Sciatic nerve (tissue), 2 donors: ENCODE results near the gene RHD. TPM values are rescaled to one million over a fixed set of nuclear protein-coding genes. Genes with fewer than 3 reads are reported as not detected.
"Not testable (repeated sequence)": the region's sequence is repeated elsewhere in the genome, so short reads cannot be mapped to it uniquely, and the experiment has no call there.

Source experiments
- ATAC-seq: fragments of 200-7000 bp; cut with Tn5 transposase; one replicate; pipeline ENCODE4 v1.9.1; 2020; ENCODE audit warnings: mild to moderate bottlenecking, moderate library complexity
- DNase-seq: peaks from one replicate; pipeline ENCODE4 v3.0.0-alpha.2; 2020; ENCODE audit warnings: low spot score
- intact Hi-C: fragments of 100-400 bp; cut with DNase I; formaldehyde crosslinking; loops from one replicate; pipeline ENCODE4 v1.14.2; 2022
- total RNA-seq: library from RNA; stranded (reverse); fragmentation: NEBNext Ultra II Directional; extraction: Animal tissue kit (Norgen Biotek cat#: 25700); gene quantifications from one replicate; pipeline ENCODE4 v1.2.1, GENCODE V29; 2021
- donor health status: DM: no; HTN: no; CAD: no.
- donor health status: DM: no; HTN: no; CAD: no.

The RHD gene
- total RNA-seq = 0.27 TPM

DNA sequence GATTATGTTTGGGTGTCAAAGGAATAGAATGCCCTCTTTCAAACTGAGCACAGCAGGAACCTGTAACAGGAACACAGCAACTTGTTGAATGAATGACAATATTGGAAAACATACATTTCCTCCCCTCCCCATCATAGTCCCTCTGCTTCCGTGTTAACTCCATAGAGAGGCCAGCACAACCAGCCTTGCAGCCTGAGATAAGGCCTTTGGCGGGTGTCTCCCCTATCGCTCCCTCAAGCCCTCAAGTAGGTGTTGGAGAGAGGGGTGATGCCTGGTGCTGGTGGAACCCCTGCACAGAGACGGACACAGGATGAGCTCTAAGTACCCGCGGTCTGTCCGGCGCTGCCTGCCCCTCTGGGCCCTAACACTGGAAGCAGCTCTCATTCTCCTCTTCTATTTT, at the start of gene RHD:
TSS of gene RHD (plus strand) at position 272 of the 400 bp plus-strand sequence. CDS start at position 311, 39 bp downstream.
- DNase-seq, intact Hi-C loops, ATAC-seq: not testable (repeated sequence)

DNA sequence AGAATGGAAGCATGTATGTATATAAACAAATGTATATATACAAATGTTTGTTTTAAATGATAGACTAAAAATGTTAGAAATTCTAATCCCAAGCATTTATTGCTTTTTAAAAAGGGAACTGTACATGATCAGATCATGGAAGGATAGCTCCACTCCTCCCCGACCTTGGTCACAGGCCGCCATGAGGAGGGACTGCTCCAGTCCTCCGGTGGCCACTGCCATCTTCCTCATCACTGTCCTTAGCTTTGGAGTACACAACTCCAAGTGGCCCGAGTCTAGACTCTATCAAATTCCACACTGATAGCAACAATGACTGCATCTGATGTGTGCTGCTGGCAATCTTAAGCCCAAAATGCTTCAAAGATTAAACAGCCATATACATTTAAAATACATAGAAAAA, 49.7 kb upstream of the RHD start:
- DNase-seq = no peak
- intact Hi-C loops = no loop called here
- ATAC-seq = no peak

DNA sequence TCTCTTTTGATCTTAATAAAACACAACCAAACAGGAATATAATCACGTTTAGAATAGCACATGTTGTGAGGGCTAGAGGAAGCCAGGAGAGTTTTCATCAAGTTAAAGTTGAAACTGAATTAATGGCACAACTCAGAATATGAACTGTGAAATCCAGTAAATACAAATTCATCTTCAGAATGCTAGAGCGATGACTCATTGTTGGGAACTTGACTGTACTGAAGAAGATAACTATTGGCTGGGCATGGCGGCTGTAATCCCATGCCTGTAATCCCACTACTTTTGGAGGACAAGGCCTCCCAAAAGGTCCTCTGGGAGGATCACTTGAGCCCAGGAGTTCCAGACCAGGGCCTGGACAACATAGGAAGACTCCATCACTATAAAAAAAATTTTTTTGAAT, 48.8 kb upstream of the RHD start:
- intact Hi-C loops = no loop called here
- no peak for DNase-seq
- no peak for ATAC-seq

DNA sequence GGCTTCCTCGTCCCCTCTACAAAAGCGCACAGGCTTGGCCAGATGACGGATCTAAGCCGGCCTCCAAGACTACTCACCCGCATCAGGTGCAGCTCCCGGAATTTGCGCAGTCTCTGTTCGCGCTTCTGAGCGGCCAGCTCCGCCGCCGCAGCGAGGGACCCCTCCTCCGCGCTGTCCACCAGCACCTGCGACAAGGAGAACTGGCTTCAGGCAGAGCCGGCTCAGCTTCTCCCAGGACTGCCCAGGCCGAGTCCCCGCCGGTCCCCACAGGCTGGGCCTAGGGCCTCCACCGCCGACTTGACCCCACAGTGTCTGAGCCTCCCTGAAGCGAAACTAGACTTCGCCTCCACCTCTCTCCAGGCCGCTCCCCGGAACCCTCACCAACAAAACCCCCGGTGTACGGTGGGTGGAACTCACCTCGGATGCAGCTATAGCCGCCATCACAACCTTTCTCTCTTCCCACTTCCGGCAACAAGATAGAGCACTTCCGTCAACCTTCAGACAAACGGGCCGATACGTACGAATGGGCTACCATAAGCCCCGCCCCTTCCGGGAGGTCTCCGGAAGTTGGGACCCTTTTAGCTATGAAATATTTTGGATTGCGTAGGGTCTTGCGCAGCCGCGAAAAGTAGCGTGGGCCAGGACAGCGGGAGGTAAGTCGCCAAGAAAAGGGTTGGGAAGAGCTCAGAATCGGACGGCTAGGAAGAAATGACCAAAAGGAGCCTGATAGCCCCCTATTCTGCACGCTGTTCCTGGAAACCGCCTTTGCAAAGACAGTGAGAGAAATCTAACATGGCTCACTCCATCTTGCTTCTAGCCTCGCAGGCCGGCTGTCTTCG, 40.1 kb upstream of the RHD start, which contains the start of gene SYF2:
TSS of gene SYF2 (minus strand) at position 476 of the 839 bp plus-strand sequence. CDS start at position 441, 35 bp downstream.
- peak; percentile 94 for DNase-seq
- intact Hi-C loops = no loop called here
- ATAC-seq = peak; percentile 97

DNA sequence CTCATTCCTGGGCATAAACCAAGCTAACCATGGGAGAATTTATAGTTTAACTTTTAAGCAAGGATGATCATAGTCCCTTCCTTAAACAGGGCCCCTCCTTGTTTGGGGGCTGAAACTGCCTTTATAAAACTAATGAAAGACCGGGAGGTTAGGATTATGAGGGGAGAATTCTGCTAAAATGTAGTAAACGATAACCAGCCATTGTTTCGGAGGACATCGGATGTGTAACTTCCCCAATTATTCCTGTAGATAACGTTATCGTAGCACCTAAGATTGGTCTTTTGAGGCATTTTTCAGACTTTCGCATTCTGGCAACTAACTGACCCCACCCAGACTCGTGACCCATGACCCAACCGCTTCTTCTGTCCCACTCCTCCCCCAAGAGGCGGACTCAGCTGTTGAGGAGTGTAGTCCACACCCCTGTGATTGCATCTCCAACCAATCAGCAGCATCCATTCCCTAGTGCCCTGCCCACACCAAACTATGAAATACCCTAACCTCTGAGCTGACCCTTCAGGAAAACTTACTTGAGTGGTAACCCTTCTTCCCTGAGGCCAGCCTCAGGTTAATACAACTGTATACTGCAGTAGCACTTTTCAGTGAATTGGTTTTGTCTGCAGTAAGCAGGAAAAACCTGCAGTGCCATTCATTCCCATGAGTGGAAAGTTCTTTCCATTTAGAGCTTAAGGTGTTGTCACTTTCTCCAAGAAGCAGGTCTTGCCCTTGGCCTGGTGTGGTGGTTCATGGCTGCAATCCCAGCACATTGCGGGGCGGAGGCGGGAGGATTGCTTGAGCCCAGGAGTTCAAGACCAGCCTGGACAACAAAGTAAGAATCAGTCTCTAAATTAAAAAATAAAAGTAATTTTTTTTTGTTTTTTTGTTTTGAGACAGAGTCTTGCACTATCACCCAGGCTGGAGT, 39.2 kb upstream of the RHD start:
- peak; percentile 94 for ATAC-seq
- DNase-seq = peak; percentile 85
- intact Hi-C loops = no loop called here

DNA sequence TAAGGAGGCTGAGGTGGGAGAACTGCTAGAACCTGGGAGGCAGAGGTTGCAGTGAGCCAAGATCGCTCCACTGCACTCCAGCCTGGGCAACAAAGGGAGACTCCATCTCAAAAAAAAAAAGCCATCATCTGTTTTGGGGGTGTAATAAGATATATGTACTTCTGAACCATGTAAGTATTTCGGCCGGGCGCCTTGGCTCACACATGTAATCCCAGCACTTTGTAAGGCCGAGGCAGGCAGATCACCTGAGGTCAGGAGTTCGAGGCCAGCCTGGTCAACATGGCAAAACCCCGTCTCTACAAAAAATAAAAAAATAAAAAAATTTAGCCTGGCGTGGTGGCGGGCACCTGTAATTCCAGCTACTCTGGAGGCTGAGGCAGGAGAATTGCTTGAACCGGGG, 36.9 kb upstream of the RHD start:
- DNase-seq, ATAC-seq, intact Hi-C loops: not testable (repeated sequence)

DNA sequence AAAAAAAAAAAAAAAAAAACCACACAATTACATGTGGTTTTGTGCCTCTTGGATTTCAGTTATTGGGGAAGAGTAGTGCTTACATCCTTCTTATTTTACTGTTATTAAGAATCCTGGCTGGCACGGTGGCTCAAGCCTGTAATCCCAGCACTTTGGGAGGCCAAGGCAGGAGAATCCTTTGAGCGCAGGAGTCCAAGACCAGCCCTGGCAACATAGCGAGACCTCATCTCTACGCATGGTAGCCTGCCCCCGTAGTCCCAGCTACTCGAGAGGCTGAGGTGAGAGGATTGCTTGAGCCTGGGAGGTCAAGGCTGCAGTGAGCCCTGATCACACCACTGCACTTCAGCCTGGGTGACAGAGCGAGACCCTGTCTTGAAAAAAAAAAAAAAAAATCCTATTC, 36.0 kb upstream of the RHD start:
- DNase-seq, intact Hi-C loops, ATAC-seq: not testable (repeated sequence)

DNA sequence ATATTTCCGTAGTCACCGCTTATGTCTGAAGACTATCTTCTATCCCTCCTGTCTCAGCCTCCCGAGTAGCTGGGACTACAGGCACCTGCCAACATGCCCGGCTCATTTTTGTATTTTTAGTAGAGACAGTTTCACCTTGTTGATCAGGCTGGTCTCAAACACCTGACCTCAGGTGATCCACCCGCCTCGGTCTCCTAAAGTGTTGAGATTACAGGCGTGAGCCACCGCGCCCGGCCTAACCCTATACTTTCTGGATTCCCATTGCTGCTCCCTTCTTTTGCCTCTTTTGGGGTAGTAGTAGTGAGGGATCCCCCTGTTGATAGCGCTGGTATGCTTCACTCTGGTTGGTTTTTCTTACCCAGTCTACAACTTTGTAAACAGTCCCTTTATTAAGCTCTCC, 34.3 kb upstream of the RHD start:
- DNase-seq (no peak), ATAC-seq (no peak)
- intact Hi-C loops = no loop called here

DNA sequence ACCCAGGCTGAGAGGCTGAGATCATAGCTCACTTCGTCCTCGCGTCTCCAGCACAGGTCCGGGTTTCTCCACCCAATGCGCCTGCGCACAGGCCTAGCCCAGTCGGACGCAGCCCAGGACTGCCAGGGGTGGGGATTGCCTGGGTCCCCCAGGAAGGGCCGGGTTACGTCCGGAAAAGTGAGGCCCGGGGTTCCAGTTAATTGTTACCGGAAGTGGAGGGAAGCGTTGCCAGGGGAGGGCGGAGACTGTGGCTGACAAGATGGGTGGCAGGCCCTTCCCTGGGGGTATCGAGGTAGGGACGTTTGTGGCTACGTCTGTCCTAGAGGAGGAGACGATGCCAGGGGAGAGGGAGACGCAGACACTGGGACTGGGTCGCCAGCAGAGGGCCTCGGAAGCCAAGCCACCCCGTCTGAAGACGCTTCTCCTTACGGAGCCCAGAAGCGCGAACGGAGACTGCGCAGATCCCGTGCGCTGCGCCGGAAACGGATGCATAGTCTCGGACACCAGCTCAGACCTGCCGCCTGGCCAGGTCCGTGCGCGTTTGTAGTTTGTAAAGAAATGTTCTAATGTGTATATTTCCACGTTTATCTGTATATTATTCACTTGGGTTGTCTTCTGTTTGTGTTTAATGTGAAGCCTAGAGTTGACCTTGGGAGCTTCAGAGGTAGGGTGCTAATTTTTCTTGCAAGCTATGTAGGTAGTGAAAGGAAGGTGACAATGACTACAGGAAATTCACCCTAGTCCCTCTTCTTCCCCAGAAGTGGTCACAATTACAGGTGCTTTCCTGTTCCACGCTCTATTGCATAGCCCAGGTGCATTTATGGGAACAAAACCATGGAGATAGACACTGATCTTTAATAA, 32.4 kb upstream of the RHD start:
- ATAC-seq (peak; percentile 97), DNase-seq (peak; percentile 93)
- intact Hi-C loops = no loop called here

DNA sequence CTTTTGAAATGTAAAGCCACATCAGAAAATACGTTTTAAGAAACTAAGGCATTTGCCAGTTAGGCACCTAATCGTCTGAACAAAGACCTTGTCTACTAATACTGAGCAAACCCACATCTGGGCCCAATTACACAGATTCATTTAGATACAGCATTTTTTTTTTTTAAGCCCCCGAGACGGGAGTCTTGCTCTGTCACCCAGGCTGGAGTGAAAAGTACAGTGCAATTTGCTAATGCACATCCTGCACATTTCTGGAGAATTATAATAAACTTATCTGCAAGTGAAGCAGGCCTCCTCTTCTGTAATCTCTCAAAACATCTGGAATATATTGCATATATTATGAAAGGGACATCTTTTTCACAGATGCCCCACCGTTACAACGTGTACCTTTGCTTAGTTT, 28.4 kb upstream of the RHD start:
- no peak for ATAC-seq
- no peak for DNase-seq
- intact Hi-C loops = no loop called here

DNA sequence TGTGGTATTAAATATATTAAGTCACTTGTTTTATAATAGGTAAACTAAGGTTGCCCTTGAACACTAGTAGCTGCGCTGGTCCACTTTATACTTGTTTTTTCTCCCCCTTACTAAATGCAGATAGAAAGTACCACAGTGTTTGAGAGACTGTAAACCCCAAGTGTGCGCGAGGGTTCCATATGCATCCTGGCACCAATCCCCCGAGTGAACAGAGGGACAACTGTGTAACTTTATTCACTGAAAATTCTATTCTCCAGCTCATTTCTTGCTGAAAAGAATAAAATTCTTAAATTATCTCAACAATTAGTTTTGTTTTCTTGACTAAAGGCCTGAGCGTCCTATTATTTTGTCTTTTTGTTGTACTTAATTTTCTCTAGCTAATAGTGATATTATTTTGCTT, 26.9 kb upstream of the RHD start:
- DNase-seq = no peak
- intact Hi-C loops = no loop called here
- no peak for ATAC-seq

DNA sequence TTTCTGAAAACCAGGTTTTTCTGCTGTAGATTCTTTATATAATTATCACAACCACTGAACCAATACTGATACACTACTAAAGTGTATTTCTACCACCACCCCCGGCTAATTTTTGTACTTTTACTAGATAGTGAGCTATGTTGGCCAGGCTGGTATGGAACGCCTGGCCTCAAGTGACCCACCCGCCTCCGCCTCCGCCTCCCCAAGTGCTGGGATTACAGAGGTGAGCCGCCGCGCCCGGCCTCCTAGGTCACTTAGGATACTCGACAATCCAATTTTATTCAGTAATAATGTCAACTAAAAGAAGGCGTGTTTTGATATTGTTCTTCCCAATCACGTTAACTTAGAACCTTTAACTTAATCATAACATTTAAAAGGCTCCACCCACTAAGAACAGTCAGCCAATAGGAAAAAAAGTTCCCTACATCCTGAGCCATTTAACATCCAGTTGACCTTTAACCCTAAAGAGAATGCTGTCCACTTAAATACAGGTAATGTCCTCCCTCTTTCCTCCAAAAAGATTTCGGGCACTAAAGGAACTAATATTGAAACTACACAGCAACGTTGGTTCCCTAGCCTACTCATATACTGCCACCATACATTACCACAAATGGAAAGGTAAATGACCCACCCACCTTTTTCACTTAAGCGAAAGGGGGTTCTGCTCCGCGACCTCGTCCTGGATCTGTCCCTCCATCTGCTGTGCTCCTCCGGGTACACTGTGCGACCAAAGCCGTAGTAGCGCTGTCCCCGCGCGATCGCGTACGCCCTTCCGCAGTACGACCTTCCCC, 26.3 kb upstream of the RHD start:
- ATAC-seq (no peak), DNase-seq (no peak)
- intact Hi-C loops = no loop called here

DNA sequence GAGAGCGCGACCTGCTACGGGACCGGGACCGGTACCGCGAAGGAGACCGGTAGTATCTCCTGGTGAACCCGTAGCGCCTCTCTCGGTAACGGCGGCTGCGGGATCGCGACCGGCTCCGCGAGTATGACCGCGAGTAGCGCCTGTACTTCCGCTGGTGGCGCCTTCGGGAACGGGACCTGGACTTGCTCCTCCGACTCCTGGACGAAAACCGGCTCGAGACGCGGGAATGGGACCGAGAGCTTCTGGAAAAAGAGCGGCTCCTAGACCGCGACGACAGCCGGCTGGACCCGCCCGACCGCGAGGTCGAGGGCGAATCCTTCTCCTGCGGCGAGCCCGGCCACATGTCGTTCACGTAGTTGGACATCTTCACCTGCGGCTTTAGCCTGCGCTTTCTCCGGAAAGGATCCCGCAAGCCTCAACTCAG, 25.7 kb upstream of the RHD start:
- ATAC-seq (no peak), DNase-seq (peak; percentile 73)
- intact Hi-C loops = no loop called here

DNA sequence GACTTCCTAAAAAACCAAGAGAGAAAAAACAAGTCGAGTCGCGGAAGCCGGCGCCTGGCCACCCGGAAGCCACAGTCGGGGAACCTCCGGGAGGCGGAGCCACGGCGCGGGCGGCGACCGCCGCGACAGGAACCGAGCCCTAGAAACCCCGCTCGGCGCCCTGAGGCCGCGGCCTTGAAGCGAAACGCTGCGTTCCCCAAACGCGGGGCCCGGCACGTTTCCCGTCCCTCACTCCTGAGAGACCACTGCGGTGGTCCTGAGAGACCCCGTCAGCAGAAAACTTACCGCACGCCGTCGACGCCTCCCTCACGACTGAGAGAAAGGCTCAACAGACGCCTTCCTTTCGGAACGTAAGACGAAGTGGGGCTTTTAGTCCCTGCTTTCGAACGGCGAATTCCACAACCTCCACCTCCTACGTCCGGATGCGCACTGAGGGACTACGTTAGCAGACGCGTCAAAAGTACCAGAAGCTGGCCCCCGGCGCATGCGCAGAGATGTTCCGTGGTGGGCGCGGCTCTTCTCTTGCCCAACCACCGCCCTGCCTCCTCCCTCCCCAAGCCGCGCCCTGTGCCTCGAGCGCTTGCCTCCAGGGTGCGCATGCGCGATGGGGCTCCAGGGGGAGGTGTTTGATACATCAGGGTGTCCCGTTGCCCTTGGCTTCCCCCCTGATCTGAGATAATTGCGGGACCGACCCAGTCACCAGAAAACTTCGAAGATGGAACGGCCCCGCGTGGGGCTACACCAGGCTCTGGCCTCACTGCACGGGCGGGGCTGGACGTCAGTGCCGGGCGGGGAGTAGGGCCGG, 25.1 kb upstream of the RHD start, which contains the start of gene RSRP1:
TSS of gene RSRP1 (minus strand) at position 431 of the 805 bp plus-strand sequence. CDS start 491 bp downstream, outside the sequence.
- peak; percentile 100 for DNase-seq
- ATAC-seq = peak; percentile 97
- intact Hi-C loops = no loop called here

DNA sequence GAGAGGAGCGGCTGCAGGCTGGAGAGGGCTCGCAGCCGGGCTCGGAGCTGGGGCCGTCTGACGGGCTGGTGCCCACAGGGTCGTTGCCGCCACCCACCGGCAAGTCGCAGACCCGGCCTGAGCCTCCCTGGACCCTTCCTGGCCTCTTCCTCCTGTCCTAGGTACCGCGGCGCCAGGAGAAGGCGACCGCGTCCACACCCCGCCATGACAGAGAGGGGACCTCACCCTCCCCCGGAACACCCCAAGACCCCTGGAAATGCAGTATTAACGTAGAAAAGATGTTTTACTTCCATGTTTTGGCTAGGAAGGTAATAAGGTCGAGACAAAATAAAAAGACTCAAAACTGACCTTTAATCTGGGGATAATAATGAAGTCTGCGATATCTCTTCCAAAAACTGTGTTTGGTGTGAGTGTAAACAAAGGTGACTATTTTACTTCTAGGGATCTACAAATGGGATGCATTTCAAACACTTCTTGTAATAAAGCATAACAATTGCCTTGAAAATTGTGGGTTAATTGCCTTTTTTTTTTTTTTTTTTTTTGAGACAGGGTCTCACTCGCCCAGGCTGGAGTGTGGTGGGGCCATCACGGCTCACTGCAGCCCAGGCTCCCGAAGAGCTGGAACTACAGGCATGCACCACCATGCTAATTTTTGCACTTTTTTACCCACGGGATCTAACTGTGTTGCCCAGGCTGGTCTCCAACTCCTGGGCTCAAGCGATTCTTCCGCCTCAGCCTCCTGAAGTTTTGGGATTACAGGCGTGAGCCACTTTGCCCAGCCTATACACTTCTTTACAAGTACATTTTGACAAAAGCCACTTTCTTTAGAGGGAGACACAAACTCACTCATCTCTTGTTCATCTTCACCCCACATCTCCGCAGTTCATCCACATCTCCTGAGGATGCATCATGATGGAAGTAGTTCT, 24.2 kb upstream of the RHD start:
- intact Hi-C loops = no loop called here
- ATAC-seq (no peak), DNase-seq (no peak)

DNA sequence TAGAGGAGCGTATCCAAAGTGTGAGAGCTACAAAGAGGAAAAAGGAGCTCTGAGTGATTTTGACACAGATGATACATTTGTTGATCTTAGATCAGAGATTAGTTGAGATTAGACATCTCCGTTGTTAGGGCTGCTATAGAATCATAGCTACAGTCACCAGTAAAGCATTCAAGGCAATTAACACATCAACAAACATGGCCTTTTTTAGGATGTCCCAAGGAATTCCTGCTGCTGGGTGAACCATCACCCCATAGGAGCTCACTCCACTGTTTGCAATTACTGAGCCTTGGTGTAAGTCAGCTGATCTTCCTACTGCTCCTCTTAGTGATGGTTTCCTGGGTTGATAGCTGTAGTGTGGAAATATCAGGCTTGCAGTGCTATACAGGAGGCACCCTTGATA, 18.4 kb upstream of the RHD start:
- ATAC-seq (no peak), DNase-seq (no peak)
- intact Hi-C loops = no loop called here
